HCT116 (cell line): Measurements from ENCODE around the gene LPAR6.

Experiments
- CEBPB ChIP-seq: IDR thresholded peaks from 2 replicates; pipeline ENCODE4 v1.6.1; 2012; ENCODE audit warnings: low read depth
- CTCF ChIP-seq, 3 experiments: fragments of 200-600 bp in 1 of 3; sonication (generic) in 1 of 3; IDR thresholded peaks in 2 of 3; conservative IDR thresholded peaks in 1 of 3; 2 replicates each; pipeline ENCODE4 v1.5.1; 2012 to 2017; ENCODE audit warnings: low read depth in 2 of 3, low read length in 2 of 3, antibody characterized with exemption in 1 of 3, borderline replicate concordance in 1 of 3, control low read depth in 1 of 3, mild to moderate bottlenecking in 1 of 3, mixed read lengths in 1 of 3, mixed run types in 1 of 3, moderate library complexity in 1 of 3; ENCODE audit not compliant: insufficient read depth in 1 of 3
- EGR1 ChIP-seq: IDR thresholded peaks from 2 replicates; pipeline ENCODE4 v1.6.1; 2012; ENCODE audit warnings: low read depth
- ELF1 ChIP-seq: IDR thresholded peaks from 2 replicates; pipeline ENCODE4 v1.6.1; 2012; ENCODE audit warnings: low read depth, borderline replicate concordance
- EZH2phosphoT487 ChIP-seq: fragments of 200-600 bp; IDR thresholded peaks from 2 replicates; pipeline ENCODE4 v1.6.1; 2018; ENCODE audit warnings: antibody characterized with exemption, borderline replicate concordance
- JUND ChIP-seq: IDR thresholded peaks from 2 replicates; pipeline ENCODE4 v1.6.1; 2012
- MAX ChIP-seq: IDR thresholded peaks from 2 replicates; pipeline ENCODE4 v1.6.1; 2012
- POLR2A ChIP-seq: IDR thresholded peaks from 2 replicates; pipeline ENCODE4 v1.7.0; 2011; ENCODE audit warnings: borderline replicate concordance; ENCODE audit not compliant: insufficient read depth, insufficient read length; ENCODE audit errors: extremely low read depth
- POLR2AphosphoS5 ChIP-seq: IDR thresholded peaks from 2 replicates; pipeline ENCODE4 v1.6.1; 2011; ENCODE audit warnings: mild to moderate bottlenecking, low read depth, low read length, moderate library complexity
- SRF ChIP-seq: IDR thresholded peaks from 2 replicates; pipeline ENCODE4 v1.6.1; 2012; ENCODE audit warnings: low read depth
- ZFX ChIP-seq: fragments of 450-650 bp; IDR thresholded peaks from 2 replicates; pipeline ENCODE4 v1.6.1; 2017
- ZNF274 ChIP-seq: fragments of 200-500 bp; sonication (Bioruptor generic); IDR thresholded peaks from 2 replicates; pipeline ENCODE4 v1.6.1; 2014; ENCODE audit warnings: mild to moderate bottlenecking, low read depth, low read length, inconsistent platforms
- TF ChIP-seq, protein P1 (sequence below): IDR thresholded peaks from 2 replicates; pipeline ENCODE4 v1.6.1; 2012; ENCODE audit warnings: low read depth

GRCh38 chr13:48383384-48383783 is 29.5 kb downstream of the LPAR6 start:
- no peak for TF ChIP-seq EGR1
- no peak for TF ChIP-seq MAX
- TF ChIP-seq CTCF (IDR thresholded peaks at IDR 0.05 in 2 of 3, conservative IDR thresholded peaks at IDR 0.05 in 1 of 3; ENCODE audit: borderline replicate concordance in 1 of 3, insufficient read depth in 1 of 3, low read depth in 2 of 3, low read length in 2 of 3): no peak
- no peak for TF ChIP-seq ZNF274
- no peak for TF ChIP-seq POLR2A
- TF ChIP-seq, protein P1, sequence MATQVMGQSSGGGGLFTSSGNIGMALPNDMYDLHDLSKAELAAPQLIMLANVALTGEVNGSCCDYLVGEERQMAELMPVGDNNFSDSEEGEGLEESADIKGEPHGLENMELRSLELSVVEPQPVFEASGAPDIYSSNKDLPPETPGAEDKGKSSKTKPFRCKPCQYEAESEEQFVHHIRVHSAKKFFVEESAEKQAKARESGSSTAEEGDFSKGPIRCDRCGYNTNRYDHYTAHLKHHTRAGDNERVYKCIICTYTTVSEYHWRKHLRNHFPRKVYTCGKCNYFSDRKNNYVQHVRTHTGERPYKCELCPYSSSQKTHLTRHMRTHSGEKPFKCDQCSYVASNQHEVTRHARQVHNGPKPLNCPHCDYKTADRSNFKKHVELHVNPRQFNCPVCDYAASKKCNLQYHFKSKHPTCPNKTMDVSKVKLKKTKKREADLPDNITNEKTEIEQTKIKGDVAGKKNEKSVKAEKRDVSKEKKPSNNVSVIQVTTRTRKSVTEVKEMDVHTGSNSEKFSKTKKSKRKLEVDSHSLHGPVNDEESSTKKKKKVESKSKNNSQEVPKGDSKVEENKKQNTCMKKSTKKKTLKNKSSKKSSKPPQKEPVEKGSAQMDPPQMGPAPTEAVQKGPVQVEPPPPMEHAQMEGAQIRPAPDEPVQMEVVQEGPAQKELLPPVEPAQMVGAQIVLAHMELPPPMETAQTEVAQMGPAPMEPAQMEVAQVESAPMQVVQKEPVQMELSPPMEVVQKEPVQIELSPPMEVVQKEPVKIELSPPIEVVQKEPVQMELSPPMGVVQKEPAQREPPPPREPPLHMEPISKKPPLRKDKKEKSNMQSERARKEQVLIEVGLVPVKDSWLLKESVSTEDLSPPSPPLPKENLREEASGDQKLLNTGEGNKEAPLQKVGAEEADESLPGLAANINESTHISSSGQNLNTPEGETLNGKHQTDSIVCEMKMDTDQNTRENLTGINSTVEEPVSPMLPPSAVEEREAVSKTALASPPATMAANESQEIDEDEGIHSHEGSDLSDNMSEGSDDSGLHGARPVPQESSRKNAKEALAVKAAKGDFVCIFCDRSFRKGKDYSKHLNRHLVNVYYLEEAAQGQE: no peak
- TF ChIP-seq POLR2AphosphoS5: no peak
- no peak for TF ChIP-seq JUND
- no peak for TF ChIP-seq ZFX
- no peak for TF ChIP-seq ELF1
- no peak for TF ChIP-seq EZH2phosphoT487
- TF ChIP-seq CEBPB: no peak
- no peak for TF ChIP-seq SRF
